Measurements from ENCODE around the gene COX17.

COX17 gene

DNA sequence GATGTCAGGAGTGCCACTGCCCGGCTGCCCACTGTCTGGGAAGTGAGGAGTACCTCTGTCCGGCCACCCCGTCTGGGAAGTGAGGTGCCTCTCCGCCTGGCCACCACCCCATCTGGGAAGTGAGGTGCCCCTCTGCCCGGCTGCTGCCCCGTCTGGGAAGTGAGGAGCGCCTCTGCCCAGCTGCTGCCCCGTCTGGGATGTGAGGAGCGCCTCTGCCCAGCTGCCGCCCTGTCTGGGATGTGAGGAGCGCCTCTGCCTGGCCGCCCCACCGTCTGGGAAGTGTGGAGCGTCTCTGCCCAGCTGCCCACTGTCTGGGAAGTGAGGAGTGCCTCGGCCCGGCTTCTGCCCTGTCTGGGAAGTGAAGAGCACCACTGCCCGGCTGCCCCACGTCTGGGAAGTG is 3.3 kb downstream of the COX17 start:
- no peak for DNase-seq (ENCODE audit: low spot score)

DNA sequence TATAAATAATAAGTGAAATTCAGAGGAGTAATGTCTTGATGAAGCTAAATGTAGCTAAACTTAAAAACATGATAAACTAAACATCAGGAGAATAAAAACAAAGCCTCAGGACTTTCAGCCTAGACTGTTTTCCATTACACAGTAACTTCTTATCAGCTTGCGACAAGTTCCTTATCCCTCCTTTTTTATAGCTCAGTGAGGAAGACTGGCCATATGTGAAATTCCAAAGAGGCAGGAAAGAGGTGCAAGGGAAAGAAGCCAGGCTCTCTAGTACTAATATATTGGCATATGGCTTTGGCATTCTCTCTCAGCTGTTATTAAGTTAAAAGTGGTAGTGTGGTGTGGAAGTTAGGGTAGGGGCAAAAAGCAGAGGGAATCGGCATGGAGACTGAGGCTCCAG is 4.4 kb downstream of the COX17 start:
- DNase-seq (ENCODE audit: low spot score), result no peak

DNA sequence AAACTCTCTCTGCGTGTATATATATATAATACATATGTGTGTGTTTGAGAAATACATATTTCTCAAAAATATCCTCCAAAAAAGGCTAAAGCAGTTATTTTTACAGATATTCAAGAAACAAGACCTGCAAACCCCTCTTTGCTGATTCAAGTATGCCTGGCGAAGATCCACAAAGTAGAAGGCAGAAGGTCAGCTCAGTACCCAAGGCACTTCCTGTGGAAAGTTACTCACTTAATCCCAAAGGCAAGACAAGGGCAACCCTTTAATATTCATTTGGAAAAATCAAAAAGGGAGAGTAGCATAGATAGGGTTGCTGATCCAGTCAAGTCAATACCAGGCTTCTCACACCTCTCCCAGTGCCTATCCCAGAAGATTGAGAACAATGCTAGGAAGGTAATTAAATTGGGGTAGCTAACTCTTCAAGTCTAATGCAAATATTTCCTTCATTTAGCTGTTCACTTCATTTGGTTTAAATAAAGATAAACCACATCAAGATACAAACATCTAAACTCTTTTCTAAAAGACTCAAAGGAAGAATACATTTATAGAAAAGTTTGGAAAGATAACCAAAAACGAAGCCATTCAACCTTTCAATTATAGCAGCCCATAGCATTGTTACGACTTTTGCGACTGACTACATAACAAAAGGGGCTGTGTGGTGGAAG is 7.2 kb downstream of the COX17 start:
- DNase-seq (ENCODE audit: low spot score), result no peak

DNA sequence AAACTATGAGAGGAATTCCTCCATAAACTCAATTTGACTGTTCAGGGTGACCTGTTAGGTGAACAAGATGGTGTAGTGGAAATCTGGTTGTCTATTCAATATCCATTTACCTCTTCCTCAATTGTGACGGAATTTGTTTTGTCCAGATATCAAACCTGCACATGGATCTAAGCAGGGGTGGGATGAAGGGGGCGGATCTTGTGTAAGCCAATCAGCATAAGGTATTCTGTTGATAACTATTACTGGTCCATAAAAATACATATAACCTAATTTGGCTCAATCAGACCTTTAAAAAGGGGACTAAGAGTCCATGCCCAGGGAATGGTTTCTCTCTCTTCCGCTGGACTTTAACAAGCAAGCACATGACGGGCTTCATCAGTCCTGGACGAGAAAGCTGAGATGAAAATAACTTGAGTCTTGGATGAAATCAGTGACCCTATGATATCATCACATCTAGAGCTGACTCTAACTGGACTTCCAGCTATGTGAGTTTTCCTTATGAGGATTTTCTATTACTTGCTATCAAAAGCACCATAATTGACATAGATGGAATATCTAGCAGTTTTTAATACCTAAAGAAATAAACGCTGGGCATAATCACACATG is 11.1 kb downstream of the COX17 start:
- DNase-seq (ENCODE audit: low spot score), result no peak

DNA sequence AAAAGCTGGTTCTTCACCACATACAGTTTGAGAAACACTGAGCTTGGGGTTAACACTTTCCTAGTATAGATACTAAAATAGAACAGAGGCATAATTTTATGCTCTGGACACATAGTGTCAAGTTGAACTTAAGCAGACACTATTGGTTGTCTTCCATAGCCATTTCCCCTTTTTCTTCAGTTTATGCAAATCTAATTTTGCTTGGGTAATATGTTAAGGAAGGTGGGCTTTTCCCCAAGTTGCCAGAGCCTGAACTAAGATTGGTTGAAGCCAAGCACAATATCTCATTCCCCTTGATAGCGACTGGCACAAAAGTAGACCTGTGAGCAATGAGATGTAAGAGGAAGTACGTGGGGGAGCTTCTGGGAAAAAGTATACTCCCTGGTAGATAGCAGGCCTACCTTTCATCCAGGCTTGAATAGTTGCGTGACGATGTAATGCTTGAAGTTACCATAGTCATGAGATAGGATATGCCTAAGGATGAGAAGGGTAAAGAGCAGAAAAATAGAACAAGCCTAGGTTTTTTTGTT is 12.3 kb downstream of the COX17 start:
- no peak for DNase-seq (ENCODE audit: low spot score)

DNA sequence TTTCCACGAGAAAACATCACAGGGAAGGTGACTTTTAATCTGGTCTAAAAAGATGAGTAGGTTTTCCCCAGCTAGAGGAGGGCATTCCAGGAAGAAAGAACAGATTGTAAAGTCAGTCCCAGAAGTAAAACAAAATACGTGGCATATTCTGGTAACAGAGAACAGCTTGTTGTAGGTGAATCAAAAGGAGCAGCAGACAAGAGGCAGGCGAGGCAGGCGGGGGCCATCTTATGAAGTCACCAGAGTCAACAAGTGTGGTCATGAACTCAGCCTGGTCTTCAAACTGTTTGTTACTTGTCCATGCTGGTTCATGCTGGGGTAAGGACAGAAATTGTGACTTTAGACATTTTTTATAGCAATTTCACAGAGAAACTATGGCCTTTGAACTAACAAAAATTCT is 12.8 kb downstream of the COX17 start:
- DNase-seq (ENCODE audit: low spot score), result no peak

DNA sequence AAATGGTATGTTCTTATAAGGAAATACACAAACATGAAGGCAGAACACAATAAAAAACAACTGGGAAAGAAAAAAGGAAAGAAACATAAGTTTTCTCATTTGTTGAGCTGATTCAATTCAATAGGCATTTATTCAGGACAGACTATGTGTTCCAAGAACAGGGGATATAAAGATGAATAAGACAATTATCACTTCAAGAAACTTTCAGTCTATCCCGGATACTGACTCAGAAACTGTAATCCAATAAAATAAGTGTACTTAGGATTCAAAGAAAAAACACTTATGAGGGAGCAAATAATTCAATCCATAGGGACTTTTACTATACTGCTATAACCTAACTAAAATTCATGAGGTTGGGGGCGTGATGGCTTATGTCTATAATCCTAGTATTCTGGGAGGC is 13.3 kb downstream of the COX17 start:
- no peak for DNase-seq (ENCODE audit: low spot score)

DNA sequence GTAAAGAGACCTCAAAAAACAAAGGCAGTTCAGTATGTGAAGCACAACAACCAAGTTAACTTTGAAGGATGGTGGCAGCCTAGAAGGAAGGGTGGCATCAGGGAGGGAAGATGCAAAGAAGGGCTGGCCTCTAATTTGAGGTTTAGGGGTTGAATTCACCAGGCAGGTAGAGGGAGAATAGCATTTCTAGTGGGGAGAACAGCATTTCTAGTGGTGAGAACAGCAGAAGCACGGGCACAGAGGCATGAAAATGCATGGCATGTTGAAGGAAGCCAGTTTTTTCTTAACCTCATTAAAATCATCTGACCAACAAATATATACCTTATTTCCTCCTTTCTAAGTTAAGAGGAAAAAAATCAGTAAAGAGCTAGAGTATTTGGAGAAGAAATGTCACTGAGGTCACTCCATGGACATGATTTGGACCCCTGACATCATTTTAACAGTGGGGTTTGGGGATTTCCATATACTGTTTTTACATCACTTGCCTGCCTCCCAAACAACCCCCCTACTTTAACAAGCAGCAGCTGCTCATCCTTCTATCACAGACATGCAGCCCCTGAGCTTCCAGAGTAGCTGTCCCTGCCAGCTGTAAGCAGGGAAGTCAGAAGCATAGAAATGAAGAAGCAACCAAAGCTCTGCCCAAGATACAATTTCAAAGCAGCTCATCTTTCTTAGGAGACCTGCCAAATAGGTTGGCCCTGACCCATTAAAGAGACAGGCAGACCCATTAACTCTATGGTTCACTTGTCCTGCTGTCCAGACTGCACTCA is 14.4 kb downstream of the COX17 start:
- DNase-seq (ENCODE audit: low spot score), result no peak

DNA sequence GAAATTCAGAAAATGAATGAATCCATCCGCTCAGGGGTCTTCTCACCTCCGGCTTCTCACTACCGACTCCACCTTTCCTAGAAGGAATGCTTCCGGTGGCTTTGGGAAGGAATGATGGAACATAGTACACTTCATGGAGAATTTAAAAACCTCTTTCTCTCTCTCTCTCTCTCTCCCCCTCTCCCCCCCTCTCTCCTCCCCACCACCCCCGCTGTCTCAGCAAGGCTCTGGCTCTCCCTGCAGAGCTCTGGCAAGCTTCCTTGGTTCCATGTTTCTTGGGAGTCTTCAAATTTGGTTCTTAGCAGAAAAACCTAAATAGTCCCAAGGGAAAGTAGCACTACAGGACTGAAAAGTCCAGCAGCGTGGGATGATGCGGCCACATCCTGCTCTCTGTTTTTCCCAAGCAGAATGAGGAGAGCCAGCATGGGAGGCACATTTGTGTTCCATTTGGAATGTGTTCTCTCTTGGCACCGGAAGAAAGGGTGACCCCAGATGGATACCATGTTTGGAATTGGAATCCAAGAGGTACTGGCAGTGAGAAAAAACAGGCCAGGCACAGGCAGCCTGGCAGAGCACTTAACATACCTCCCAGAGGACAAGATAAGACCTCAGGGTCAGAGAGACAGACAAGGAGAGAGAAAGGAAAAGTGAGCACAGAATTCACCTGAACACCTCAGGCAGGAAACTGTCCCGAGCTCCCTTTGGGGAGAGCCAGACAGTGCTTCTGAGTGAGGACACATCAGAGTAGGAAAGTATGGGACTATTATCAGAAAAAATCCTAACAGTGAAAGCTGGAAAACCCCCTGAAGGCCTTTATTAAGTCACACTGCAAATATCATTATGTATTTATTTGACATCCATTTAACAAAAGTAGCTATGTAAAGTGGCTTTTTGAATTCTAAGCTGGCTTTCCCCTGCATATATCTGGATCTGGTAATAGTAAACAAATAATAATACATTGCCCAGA is 16.4 kb downstream of the COX17 start, which contains the start of gene POPDC2:
Gene POPDC2, minus strand, starts transcription at position 116 of the 967 bp plus-strand sequence. CDS start 166 bp downstream, outside the sequence.
- no peak for DNase-seq (ENCODE audit: low spot score)

DNA sequence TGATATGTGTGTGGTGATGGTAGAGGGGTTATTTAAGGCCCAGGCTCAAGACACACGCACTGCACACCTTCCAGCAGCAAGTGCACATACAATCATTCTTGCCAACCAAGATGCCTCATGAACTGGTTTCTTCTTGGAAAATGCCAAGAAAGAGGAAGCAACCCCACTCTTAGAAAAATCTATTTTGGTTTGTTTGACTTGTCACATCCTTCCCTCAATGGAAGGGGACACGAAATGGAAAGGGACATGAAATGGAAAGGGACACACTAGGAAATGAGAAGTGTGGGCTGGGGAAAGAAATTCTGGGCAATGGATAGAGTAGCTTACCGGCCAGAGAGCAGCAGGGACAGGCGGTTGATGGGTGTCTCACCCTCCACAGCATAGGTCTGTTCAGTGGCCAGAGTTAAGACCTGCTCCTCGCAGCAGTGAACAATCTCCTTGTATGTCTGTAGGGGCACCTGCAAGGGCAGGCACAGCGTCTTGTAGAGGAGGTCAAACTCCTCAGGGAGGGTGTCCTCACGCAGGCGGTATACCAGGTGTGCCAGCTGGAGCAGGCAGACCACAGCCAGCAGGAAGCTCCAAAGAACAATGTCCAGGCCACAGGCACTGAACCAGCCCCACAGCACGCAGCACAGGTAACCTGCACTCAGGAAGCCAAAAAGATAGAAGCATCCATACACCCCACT is 17.5 kb downstream of the COX17 start:
- no peak for DNase-seq (ENCODE audit: low spot score)

DNA sequence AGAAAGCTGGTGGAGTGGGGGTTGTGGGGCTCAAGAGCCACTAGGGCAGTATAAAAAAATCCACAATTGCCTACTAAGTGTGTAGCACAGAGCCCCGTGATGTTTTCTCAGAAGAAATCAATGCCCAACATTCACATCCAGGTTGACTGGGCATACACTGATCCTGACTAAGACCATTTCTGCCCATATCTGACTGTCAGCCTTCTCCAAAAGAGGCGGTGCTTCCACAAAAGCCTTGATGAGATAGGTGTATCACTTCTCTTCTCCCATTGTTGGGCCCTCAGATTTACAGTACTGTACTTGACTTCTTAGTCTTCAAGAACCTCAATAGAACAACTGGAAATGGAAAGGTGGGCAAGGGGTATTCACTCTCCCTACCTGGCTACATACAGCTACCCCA is 18.2 kb downstream of the COX17 start:
- no peak for DNase-seq (ENCODE audit: low spot score)

DNA sequence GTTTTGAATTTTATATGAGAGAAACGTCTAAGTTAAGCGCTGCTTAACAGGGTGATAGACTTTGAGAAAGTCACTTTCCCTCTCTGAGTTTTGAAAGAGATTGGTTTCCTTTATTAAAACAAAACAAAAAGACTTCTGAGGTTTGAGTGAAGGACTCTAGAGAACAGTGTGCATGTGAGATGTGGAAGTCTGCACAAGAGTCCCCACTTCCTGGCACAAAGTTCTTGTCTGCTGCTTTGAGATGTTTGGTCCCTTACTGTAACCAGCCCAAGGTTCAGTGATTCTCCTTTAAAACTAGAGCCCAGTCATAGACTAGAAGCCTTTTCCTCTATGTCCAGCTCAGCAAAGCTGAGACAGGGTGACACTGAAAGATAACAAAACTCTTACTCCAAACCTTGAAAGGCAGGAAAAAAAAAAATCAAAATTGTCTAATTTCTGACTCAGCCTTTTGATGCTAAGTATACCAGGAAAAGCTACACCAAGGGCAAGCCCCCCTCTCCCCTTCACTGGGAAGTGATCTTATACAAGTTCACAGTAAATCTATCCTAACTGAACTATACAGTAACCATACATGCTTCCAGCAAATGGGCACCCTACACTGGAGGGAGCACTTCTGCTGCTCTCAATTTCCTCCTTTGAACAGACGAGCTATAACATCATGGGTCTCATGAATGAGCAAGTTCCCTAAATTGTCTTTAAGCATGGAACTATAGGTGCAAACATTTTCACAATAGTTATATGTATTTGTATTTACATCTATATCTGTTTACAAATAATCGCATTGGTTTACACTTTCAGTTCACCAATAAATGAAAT is 19.1 kb downstream of the COX17 start:
- no peak for DNase-seq (ENCODE audit: low spot score)

DNA sequence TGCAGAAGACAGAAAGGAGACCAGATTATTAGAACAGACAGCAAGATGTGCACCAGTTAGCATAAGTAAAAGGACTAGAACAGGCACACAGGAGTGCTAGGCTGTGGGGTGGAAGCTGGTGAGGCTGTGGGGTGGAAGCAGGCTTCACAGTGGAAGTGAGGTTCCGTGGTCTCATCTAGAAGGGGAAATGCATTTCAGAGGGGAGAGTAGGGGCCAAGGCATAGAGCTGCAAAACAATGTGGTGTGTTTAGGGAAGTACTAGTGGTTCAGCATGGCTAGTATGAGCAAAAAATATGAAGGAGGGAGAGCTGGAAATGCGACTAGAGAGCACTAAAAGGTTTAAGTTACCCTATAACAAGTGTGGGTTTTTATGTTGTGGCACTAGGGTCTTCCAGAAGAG is 23.3 kb downstream of the COX17 start:
- DNase-seq (ENCODE audit: low spot score), result no peak

DNA sequence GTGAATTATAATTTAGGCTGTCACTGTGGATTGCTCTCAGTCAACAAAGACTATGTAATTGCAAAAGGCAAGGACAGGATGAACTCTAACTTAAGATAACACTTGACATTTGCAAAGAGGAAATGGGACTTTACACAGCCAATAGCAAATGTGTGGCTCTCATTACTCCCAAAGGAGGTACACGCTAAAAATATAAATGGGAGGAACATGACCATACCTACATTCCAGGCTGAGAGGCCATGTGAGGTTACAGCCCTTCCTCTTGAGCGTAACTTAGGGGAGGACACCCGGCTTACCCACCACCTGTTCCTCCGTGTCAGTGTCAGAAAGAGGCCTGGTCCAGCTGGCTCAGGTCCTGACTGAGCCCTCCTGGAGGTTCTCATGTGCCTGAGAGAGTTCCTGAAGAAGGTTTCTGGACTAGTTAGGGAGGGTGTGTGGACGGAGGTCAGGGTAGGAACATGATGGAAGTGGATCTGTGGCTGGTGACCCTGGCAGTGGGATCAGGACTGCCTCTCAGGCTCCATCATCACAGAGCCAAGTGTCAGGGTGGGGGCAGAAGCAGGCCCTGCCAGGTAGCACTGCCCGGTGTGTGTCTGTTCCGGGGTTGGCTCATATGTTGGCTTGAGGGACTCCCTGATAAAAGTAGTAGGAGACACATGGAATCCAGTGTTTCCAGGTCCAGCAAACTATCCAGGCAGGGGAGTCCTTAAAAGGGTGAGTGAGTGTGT is 24.7 kb downstream of the COX17 start:
- no peak for DNase-seq (ENCODE audit: low spot score)

DNA sequence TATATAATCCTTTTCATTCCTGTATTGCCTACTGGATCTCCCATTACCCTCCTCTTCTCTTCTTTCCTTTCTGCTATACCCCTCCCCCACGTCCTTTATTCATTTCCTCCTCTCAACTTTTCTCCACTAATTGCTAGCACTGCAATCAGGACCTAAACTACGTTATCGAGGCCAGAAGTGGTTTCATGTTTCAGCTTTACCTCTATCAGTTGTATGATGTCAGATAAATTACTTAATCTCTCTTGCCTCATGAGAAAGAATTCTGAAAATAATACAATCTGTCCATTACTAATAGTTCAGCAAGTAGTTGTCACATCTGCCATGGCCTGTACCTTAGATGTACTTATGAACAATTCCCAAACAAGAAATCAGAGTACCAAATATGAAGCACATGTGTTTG is 27.4 kb downstream of the COX17 start:
- no peak for DNase-seq (ENCODE audit: low spot score)

DNA sequence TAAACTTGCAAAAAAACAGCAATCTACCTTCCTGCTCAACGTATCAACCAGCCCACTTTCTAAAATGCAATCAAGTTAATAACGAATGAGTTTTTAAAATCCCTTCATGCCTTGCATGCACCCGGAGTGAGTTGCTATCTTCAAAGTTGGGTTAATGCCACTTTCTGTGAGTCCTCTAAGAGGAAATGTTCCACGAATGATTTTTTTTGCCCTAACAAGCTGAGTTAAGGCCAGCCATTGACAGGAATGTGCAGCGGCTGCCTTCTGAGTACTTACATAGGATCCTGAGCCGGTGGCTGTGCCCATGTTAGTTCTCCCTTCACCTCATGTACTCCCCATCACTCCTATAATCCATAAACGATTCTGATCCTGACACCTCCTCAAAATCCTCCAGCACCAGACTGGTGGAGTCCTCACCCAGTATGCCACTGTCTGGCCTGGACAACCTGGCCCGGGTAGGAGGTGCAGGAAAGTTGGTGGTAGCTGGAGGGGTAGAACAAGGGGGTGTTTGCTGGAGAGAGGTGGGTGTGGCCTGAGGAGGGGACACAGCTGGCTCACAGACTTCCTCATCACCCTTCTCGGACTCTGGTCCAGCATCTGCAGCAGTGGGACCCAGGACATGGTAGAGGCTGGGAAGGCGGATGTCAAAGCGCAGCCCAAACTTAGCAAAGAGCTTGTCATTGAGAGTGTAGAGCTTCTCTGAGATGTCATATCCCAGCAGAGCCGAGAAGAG is 29.2 kb downstream of the COX17 start:
- no peak for DNase-seq (ENCODE audit: low spot score)

DNA sequence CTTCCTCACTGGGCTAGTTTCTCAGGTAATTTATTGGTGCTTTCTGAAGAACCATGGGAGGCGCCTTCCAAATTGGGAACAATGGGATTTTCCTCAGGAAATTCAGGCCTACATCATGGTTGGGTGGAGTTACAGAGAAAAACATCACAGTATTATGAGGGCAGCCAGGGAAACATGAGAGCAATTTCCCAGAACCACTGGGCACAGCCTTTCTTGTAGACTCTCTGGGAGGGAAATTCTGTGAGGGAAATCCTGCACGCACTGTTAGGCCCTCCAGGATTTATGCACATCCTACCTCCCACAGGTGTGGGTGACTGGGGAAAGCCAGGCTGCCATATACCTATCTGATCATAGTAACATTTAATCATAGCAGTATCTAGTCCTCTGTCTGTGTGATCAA is 30.0 kb downstream of the COX17 start:
- no peak for DNase-seq (ENCODE audit: low spot score)

DNA sequence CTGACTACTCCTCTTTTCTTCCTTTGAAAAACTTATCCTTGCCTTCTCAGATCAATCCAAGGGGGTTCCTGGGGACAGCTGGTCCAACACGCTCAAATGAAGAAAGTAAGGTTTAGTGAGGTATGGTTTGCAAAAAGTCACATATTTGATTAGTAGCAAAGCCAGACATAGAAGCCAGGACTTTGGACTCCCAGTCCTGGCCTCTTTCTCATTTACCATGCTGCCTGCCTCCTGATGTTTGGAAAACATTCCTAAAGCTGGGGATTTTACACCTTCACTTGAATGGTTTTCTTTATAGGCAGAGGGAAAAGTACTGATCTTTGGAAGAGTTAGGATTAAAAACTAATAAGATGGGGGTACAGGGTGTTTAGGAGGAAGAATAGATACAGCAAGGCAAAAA is 31.4 kb downstream of the COX17 start:
- DNase-seq (ENCODE audit: low spot score), result no peak

DNA sequence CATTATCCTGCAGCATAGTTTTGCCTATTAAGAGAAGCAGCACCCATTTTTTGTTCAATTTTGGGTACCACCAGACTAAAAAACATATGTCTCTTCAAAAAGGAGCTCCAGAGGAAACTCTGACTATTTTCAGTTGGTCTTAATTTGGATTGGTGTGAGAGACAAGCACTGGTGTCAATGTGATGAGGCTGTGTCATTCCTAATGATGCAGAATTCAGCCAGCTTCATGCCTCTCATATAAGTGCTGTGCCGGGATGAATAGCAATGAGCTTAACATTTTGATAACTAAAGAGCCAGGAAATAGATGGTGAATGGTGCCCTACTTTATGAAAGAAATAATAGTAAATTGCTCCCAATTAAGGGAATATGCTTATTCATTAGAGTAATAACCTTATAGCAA is 32.7 kb downstream of the COX17 start:
- DNase-seq (ENCODE audit: low spot score), result no peak
